ENCODE data around the gene GGT6.

The GGT6 gene

DNA sequence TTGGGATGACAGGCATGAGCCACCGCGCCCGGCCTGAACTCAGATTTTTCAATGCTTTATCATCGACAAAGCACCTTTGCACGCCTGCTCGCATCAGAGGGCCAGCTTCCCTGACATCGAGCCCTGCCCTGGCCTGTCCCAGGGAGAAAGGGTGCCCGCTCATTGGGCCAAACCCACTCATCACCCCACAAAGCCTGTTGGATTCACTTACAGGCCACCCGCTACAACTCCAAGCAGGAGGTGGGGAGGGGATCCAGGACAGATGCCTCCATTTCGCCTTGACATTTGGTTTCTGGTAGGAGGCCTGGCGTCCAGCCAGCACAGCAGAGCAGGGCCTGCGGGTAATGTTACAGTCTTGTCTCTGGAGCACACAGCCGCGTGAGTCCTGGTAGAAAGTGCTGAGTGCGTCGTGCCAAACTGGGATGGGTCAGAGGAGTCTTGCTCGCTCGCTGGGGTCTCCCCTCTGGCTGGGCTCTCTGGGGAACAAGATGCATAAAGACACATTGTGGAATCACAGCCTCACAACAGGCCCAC is 43.8 kb upstream of the GGT6 start:
- H3K27me3 ChIP-seq (replicated peaks): peaks cover 10% of the 10 kb centered on the region
- peak; percentile 35 for DNase-seq
- no peak for TF ChIP-seq CTCF (IDR thresholded peaks at IDR 0.05; ENCODE audit: low read depth, low read length, missing control alignments)
- in situ Hi-C loops (cut with HindIII; ENCODE audit: low pct_ligation_motif_present, low sequenced_read_pairs): no loop called here
- H3K4me3 ChIP-seq (ENCODE audit: low read depth, low read length): no peak overlapping the region
- H3K36me3 ChIP-seq (replicated peaks): no peaks in the 10 kb centered on the region
- no peak overlapping the region for H3K27ac ChIP-seq

DNA sequence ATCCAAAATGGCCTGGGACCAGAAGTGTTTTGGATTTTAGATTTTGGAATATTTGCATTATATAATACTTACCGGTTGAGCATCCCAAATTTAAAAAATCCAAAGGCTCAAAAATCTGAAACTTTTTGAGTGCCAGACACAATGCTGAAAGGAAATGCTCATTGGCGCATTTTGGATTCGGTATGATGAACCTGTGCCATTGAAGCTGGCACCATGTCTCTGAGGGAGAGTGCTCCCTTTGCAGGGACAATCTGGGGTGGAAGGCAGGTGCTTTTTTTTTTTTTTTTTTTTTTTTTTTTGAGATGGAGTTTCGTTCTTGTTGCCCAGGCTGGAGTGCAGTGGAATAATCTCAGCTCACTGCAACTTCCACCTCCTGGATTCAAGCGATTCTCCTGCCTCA is 41.7 kb upstream of the GGT6 start:
- in situ Hi-C loops (cut with HindIII; ENCODE audit: low pct_ligation_motif_present, low sequenced_read_pairs): no loop called here
- Histone ChIP-seq H3K4me3 (ENCODE audit: low read depth, low read length) (no peak overlapping the region), H3K27ac (no peak overlapping the region), H3K36me3 (replicated peaks) (no peaks in the 10 kb centered on the region), H3K27me3 (replicated peaks) (peaks cover 14% of the 10 kb centered on the region)
- no peak for DNase-seq
- TF ChIP-seq CTCF (IDR thresholded peaks at IDR 0.05; ENCODE audit: low read depth, low read length, missing control alignments): no peak

GRCh38 chr17:4601326-4601725 is 40.9 kb upstream of the GGT6 start:
- no peak for DNase-seq
- TF ChIP-seq CTCF (IDR thresholded peaks at IDR 0.05; ENCODE audit: low read depth, low read length, missing control alignments): no peak
- in situ Hi-C loops (cut with HindIII; ENCODE audit: low pct_ligation_motif_present, low sequenced_read_pairs): no loop called here
- no peak overlapping the region for H3K27ac ChIP-seq
- H3K27me3 ChIP-seq (replicated peaks): peaks cover 14% of the 10 kb centered on the region
- H3K4me3 ChIP-seq (ENCODE audit: low read depth, low read length): no peak overlapping the region
- H3K36me3 ChIP-seq (replicated peaks): no peaks in the 10 kb centered on the region

DNA sequence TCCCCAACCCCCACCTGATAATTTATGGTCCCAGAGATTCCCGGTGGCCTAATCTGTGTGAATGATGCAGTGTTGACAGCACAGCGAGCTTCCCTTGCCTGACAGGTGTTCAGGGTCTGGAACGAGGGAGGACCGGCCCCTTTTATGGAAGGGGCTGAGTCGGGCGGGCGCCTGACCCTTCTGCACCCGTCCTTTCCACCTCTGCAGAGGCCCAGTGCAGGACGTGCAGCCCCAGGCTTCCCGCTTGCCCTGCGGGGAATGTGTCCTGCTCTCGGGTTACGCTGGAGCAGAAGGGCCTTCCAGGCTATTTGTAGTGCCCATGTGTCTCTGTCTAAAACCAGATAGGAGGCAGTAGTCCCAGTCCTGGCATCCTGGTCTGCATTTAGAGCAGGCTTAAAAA is 40.2 kb upstream of the GGT6 start:
- no peak for TF ChIP-seq CTCF (IDR thresholded peaks at IDR 0.05; ENCODE audit: low read depth, low read length, missing control alignments)
- Histone ChIP-seq H3K27ac (no peak overlapping the region), H3K27me3 (replicated peaks) (peaks cover 14% of the 10 kb centered on the region), H3K4me3 (ENCODE audit: low read depth, low read length) (no peak overlapping the region), H3K36me3 (replicated peaks) (no peaks in the 10 kb centered on the region)
- in situ Hi-C loops (cut with HindIII; ENCODE audit: low pct_ligation_motif_present, low sequenced_read_pairs): no loop called here
- no peak for DNase-seq

GRCh38 chr17:4599505-4600281 is 39.3 kb upstream of the GGT6 start:
- H3K36me3 ChIP-seq (replicated peaks): no peaks in the 10 kb centered on the region
- H3K27me3 ChIP-seq (replicated peaks): peaks cover 14% of the 10 kb centered on the region
- H3K4me3 ChIP-seq (ENCODE audit: low read depth, low read length): no peak overlapping the region
- in situ Hi-C loops (cut with HindIII; ENCODE audit: low pct_ligation_motif_present, low sequenced_read_pairs): no loop called here
- no peak for DNase-seq
- no peak overlapping the region for H3K27ac ChIP-seq
- TF ChIP-seq CTCF (IDR thresholded peaks at IDR 0.05; ENCODE audit: low read depth, low read length, missing control alignments): no peak

Measured in brain microvascular endothelial cell (primary cell).